Motor neuron (in vitro differentiated cells): Measurements from ENCODE around the gene FABP7. TPM values are rescaled to one million over a fixed set of nuclear protein-coding genes. Genes with fewer than 3 reads are reported as not detected.

Experiments used
- ATAC-seq, 8 experiments: fragments of 200-7000 bp; cut with Tn5 transposase; replicated peaks in 6 of 8; 2 replicates each; pipeline ENCODE4 v1.8.0; 2021; ENCODE audit warnings: mild to moderate bottlenecking in 8 of 8, moderate library complexity in 8 of 8
- H3K27ac ChIP-seq, 2 donors: fragments of 250-450 bp; sonication (Bioruptor Pico); 2 replicates each; pipeline ENCODE4 v1.9.0; 2021; ENCODE audit warnings: antibody characterized with exemption in 2 of 2, mild to moderate bottlenecking in 2 of 2, moderate library complexity in 1 of 2
- H3K4me1 ChIP-seq, 2 donors: fragments of 250-450 bp; sonication (Bioruptor Pico); replicated peaks in 1 of 2; 2 replicates each; pipeline ENCODE4 v1.6.1; 2021; ENCODE audit warnings: antibody characterized with exemption in 2 of 2, mild to moderate bottlenecking in 2 of 2, moderate library complexity in 1 of 2
- H3K4me3 ChIP-seq, 5 donors: fragments of 250-450 bp; sonication (Bioruptor Pico); 2 replicates each; pipeline ENCODE4 v1.9.0; 2021; ENCODE audit warnings: antibody characterized with exemption in 5 of 5, mild to moderate bottlenecking in 5 of 5, moderate library complexity in 4 of 5
- WGBS, 10 experiments: fragments of 450-650 bp; shearing (Covaris generic); methylation state at CpG; one replicate each; pipeline ENCODE4 v1.0.0; 2022; 5-methylcytosine and 5-hydroxymethylcytosine counted together
- in situ Hi-C, 9 experiments: fragments of 400-800 bp; cut with MboI; loops; one replicate each; pipeline ENCODE4 v1.15.0; 2021; ENCODE audit warnings: low sequenced_read_pairs in 9 of 9, low pct_unique_long_range_greater_than_20kb in 2 of 9; ENCODE audit not compliant: unreplicated experiment in 9 of 9
- total RNA-seq, 8 experiments: library from RNA; unstranded; fragments of 300-600 nt; gene quantifications; 2 replicates each; pipeline versions ENCODE4 v1.2.3 to v1.2.4, GENCODE V29; 2022

Gene FABP7
- total RNA-seq, 8 experiments from 2014 or later = 0.15 to 177 (median 16.2) TPM; not detected in 1

DNA sequence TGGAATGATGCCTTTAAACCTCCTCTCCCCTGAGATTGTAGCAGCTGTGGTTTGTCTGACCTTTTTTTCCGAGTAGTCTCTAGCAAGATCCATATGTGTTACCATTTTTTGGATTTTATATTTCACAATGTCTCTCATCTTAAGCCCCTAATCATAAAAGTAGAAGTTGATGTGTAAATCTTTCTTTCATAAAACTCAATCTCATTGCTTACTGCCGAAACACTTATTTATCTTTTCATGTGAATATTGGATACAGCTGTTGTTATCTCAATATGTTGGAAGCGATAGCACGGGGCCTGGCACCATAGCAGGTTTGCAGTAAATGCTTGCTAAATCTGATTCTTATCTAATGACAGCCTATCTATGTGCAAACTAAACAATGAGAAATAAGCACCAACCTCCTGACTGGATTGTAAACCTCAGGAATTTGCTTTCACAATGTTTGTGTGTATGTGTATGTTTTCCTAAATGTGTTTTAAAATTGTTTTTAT lies 23.7 kb downstream of the FABP7 start:
- H3K4me1 ChIP-seq = peaks cover 0 to 3% of the 10 kb centered on the region in 2 donors
- no peak overlapping the region for H3K4me3 ChIP-seq
- in situ Hi-C loops = no loop called here
- no peak for ATAC-seq
- H3K27ac ChIP-seq = no peak overlapping the region
- WGBS, 10 experiments = 0 to 60% (median 22%) methylated on average over 1 to 4 of the region's 4 CpGs; no CpG with 5 or more reads in 1 of the 10 experiments

DNA sequence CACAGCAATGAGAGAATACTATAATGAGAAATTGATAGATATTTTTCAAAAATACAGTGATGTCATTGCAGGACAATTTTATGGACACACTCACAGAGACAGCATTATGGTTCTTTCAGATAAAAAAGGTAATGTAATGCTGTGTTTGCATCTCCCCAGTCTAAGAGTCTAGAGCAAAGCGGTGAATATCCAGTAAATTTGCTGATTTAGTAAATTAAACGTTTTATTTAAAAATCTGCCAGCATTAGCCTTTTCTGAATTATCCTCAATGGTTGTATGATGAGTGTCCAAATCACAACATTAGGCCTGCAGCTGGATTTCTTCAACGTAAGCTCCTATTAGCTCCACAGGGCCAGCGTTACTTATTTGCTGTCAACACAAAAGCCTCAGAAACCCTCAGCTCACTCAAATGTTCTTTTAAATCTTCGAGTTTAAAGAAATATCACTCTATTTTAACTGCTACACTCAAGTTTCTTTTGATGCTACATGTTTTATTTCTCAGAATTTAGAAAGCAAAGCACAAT lies 25.5 kb downstream of the FABP7 start:
- WGBS, 10 experiments = 20 to 73% (median 66%) methylated on average over 1 to 5 of the region's 5 CpGs
- no peaks in the 10 kb centered on the region for H3K4me1 ChIP-seq
- H3K4me3 ChIP-seq = no peak overlapping the region
- in situ Hi-C loops = no loop called here
- H3K27ac ChIP-seq = no peak overlapping the region
- no peak for ATAC-seq

GRCh38 chr6:122806291-122806690 lies 26.8 kb downstream of the FABP7 start:
- ATAC-seq = no peak
- Histone ChIP-seq H3K4me3 (no peak overlapping the region), H3K27ac (no peak overlapping the region), H3K4me1 (no peaks in the 10 kb centered on the region)
- WGBS, 10 experiments = 60 to 100% (median 90%) methylated on average over 1 to 2 of the region's 2 CpGs
- in situ Hi-C loops = no loop called here

- no peak for ATAC-seq
- 40 to 100% (median 90%) methylated on average over 1 to 8 of the region's 10 CpGs; no CpG with 5 or more reads in 1 of the 10 experiments for WGBS, 10 experiments
- Histone ChIP-seq H3K27ac (no peak overlapping the region), H3K4me3 (no peak overlapping the region), H3K4me1 (no peaks in the 10 kb centered on the region)
- in situ Hi-C loops = no loop called here
Observed at GRCh38 chr6:122808121-122808885, 28.8 kb downstream of the FABP7 start.

DNA sequence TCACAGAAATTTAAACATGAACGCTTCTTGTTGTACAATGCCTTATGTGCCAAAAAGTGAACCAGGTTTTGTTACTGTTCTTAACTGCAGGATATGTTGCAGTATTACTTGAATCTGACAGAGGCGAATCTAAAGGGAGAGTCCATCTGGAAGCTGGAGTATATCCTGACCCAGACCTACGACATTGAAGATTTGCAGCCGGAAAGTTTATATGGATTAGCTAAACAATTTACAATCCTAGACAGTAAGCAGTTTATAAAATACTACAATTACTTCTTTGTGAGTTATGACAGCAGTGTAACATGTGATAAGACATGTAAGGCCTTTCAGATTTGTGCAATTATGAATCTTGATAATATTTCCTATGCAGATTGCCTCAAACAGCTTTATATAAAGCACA lies 29.5 kb downstream of the FABP7 start:
- in situ Hi-C loops = no loop called here
- Histone ChIP-seq H3K4me3 (no peak overlapping the region), H3K4me1 (no peaks in the 10 kb centered on the region), H3K27ac (no peak overlapping the region)
- no peak for ATAC-seq
- WGBS, 10 experiments = 83 to 100% (median 92%) methylated on average over 2 to 3 of the region's 4 CpGs; no CpG with 5 or more reads in 1 of the 10 experiments

- in situ Hi-C loops = no loop called here
Observed at GRCh38 chr6:122809691-122810090, 30.2 kb downstream of the FABP7 start.

DNA sequence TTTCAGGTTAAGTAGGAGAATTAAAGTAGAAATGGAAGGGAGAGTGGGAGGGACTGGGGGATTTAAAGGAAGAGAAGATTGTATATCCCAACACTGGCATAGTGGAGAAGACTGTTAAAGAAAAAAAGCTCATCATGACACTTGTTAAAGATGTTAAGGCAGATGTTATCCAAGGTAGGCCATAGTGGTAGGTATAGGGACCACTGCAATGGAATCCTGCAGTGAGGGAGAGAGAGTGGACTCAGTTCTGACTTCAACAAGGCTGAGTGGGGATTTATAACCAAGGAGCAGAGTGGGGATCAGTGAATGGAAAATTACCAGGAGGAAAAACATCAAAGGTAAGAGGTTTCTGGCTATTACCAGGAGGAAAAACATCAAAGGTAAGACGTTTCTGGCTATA lies 30.7 kb downstream of the FABP7 start:
- no peaks in the 10 kb centered on the region for H3K4me1 ChIP-seq
- 11 to 81% (median 55%) methylated on average over 1 of the region's 1 CpG; no CpG with 5 or more reads in 2 of the 10 experiments for WGBS, 10 experiments
- H3K27ac ChIP-seq = no peak overlapping the region
- H3K4me3 ChIP-seq = no peak overlapping the region
- no peak for ATAC-seq
- in situ Hi-C loops = no loop called here

More at GRCh38 chr6:122809691-122810090, 30.2 kb downstream of the FABP7 start:
- H3K4me3 ChIP-seq = no peak overlapping the region
- 63 to 100% (median 86%) methylated on average over 1 to 2 of the region's 2 CpGs for WGBS, 10 experiments
- no peaks in the 10 kb centered on the region for H3K4me1 ChIP-seq
- no peak overlapping the region for H3K27ac ChIP-seq
- no peak for ATAC-seq

- WGBS, 10 experiments = 45 to 100% (median 75%) methylated on average over 1 to 2 of the region's 2 CpGs; no CpG with 5 or more reads in 4 of the 10 experiments
- in situ Hi-C loops = no loop called here
- no peak overlapping the region for H3K4me3 ChIP-seq
- no peak for ATAC-seq
- H3K27ac ChIP-seq = no peak overlapping the region
- peaks cover 12 to 13% of the 10 kb centered on the region in 2 donors for H3K4me1 ChIP-seq
Observed at GRCh38 chr6:122817358-122817757, 37.8 kb downstream of the FABP7 start.

- ATAC-seq = peak in 3 of 8 experiments; percentile 26 to 66 (median 64)
- H3K27ac ChIP-seq = no peak overlapping the region
Observed at GRCh38 chr6:122817766-122818165, 38.2 kb downstream of the FABP7 start.

GRCh38 chr6:122818866-122819265 lies 39.4 kb downstream of the FABP7 start:
- Histone ChIP-seq H3K4me3 (no peak overlapping the region), H3K4me1 (peaks cover 12 to 13% of the 10 kb centered on the region in 2 donors), H3K27ac (no peak overlapping the region)
- in situ Hi-C loops = no loop called here
- 33 to 92% (median 71%) methylated on average over 1 to 2 of the region's 2 CpGs; no CpG with 5 or more reads in 1 of the 10 experiments for WGBS, 10 experiments
- ATAC-seq = peak in 3 of 8 experiments; percentile 22 to 69 (median 48)

More at GRCh38 chr6:122817766-122818165, 38.2 kb downstream of the FABP7 start:
- Histone ChIP-seq H3K4me3 (no peak overlapping the region), H3K4me1 (peaks cover 12 to 13% of the 10 kb centered on the region in 2 donors)
- WGBS, 10 experiments = 30 to 100% (median 68%) methylated on average over 1 to 4 of the region's 4 CpGs
- in situ Hi-C loops = no loop called here

DNA sequence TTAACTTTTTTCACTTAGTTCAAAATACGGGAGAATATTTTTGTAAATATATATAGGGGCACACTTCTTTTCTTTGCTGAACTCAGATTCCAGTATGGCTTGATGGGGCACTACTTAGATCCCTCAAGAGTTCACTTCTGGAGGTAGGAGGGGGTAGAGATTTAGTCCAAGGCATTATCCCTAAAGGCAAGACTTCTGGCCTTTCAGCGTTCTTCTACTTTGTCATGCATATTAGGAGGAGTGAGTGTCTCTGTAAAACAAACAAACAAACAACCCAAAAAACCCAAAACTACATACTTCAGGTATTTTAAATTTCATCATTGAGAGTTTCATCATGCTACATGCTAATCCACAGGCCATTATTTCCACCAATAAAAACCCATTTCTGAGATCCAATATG lies 41.6 kb downstream of the FABP7 start:
- in situ Hi-C loops = no loop called here
- peaks cover 20 to 21% of the 10 kb centered on the region in 2 donors for H3K4me1 ChIP-seq
- ATAC-seq = no peak
- H3K4me3 ChIP-seq = no peak overlapping the region
- 50 to 89% (median 77%) methylated on average over 1 to 2 of the region's 2 CpGs; no CpG with 5 or more reads in 2 of the 10 experiments for WGBS, 10 experiments
- no peak overlapping the region for H3K27ac ChIP-seq

DNA sequence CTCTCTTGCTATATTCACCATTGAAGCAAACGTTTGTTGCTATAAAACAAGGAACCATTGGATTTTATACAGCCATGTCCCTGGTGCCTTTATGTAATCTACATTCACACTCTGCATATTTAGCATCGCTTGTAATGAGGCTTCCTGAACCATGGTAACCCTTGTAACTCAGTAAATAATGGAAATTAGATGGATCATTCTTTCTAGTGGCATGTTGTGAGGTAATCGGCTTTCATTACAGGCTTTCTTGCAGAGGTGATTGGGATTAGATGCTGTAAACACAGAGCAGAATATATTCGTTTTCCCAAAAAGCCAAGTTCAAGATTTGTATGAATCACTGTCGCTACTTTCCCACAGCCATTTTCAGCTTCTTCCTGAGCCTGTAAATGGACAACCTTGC lies 45.6 kb downstream of the FABP7 start:
- ATAC-seq = peak; percentile 66 to 98 (median 85)
- in situ Hi-C loops = loop anchor here in 6 of 9 experiments (25.0 kb wide), 2 partner anchors 88 to 338 kb away; no protein-coding TSS in a partner anchor
- no peak overlapping the region for H3K4me3 ChIP-seq
- H3K27ac ChIP-seq = peak overlapping the region in 1 of 2 donors; percentile 53
- H3K4me1 ChIP-seq = peaks cover 8 to 9% of the 10 kb centered on the region in 2 donors
- 7 to 75% (median 52%) methylated on average over 2 to 5 of the region's 5 CpGs for WGBS, 10 experiments

DNA sequence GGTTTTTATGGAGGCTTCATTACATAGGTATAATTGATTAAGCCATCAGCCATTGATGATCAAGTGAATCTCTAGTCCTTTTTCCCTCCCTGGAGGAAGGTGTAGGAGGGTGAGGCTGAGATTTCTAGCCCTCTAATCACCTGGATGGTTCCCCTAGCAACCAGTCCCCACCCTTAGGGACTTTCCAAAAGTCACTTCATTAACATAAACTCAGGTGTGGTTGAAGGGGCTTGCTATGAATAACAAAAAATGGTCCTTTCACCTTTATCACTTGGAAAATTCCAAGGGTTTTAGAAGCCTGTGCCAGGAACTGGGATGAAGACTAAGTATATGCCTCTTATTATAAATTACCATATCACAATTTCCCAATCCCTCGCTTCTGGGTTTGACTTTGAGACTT lies 49.9 kb downstream of the FABP7 start:
- Histone ChIP-seq H3K4me3 (no peak overlapping the region), H3K27ac (no peak overlapping the region), H3K4me1 (peaks cover 21% of the 10 kb centered on the region in 2 donors)
- 20 to 100% (median 67%) methylated on average over 1 of the region's 1 CpG; no CpG with 5 or more reads in 3 of the 10 experiments for WGBS, 10 experiments
- no peak for ATAC-seq
- in situ Hi-C loops = loop anchor here in 6 of 9 experiments (25.0 kb wide), 2 partner anchors 92 to 342 kb away; no protein-coding TSS in a partner anchor
